Panc1 (cell line): ENCODE data around the gene FAR2. TPM values are rescaled to one million over a fixed set of nuclear protein-coding genes. Genes with fewer than 3 reads are reported as not detected.

ENCODE experiments used
- ATAC-seq: fragments of 200-7000 bp; cut with Tn5 transposase; 2 replicates; pipeline ENCODE4 v1.9.1; 2020; ENCODE audit warnings: mild to moderate bottlenecking, moderate library complexity
- BruUV-seq: library from RNA; stranded (reverse); fragments of 400-500 nt; replicated peaks from 2 replicates; lab custom pipeline; 2021; lab: Mats Ljungman, UMichigan
- CTCF ChIA-PET: fragments of 300-600 bp; sonication (Branson Sonifier 250); formaldehyde crosslinking; loops from one replicate; lab custom pipeline; 2022; ENCODE audit warnings: antibody characterized with exemption; lab: Charles Lee
- POLR2A ChIA-PET: fragments of 300-600 bp; sonication (Branson Sonifier 250); formaldehyde crosslinking; loops from one replicate; lab custom pipeline; 2022; ENCODE audit warnings: antibody characterized with exemption; lab: Charles Lee
- DNase-seq: peaks from one replicate; pipeline ENCODE4 v3.0.0-alpha.2; 2010; ENCODE audit warnings: low read depth, low spot score
- H3K27ac ChIP-seq: 2 replicates; pipeline ENCODE4 v1.5.1; 2011; ENCODE audit warnings: mild to moderate bottlenecking, low read length, inconsistent platforms
- H3K27me3 ChIP-seq: fragments of 200-500 bp; sonication (Bioruptor generic); 2 replicates; pipeline ENCODE4 v1.6.0; 2014; ENCODE audit warnings: low read length, inconsistent platforms; ENCODE audit not compliant: control insufficient read depth, insufficient read depth
- H3K36me3 ChIP-seq: fragments of 200-500 bp; sonication (Bioruptor generic); 2 replicates; pipeline ENCODE4 v1.5.1; 2014; ENCODE audit warnings: inconsistent platforms, mild to moderate bottlenecking, low read length, moderate library complexity; ENCODE audit not compliant: control insufficient read depth, insufficient read depth
- H3K4me1 ChIP-seq: 2 replicates; pipeline ENCODE4 v1.5.1; 2011; ENCODE audit warnings: inconsistent platforms, mild to moderate bottlenecking, low read length, moderate library complexity; ENCODE audit not compliant: control insufficient read depth, insufficient read depth
- H3K4me3 ChIP-seq, 2 experiments: 2 replicates each; pipeline ENCODE4 v1.5.1; 2011 to 2012; ENCODE audit warnings: low read depth in 2 of 2, low read length in 2 of 2, mild to moderate bottlenecking in 2 of 2, inconsistent platforms in 1 of 2, moderate library complexity in 1 of 2
- H3K9me3 ChIP-seq: fragments of 200-500 bp; sonication (Bioruptor generic); 2 replicates; pipeline ENCODE4 v1.5.1; 2014; ENCODE audit warnings: low read depth, mild to moderate bottlenecking, inconsistent platforms, low read length, moderate library complexity; ENCODE audit not compliant: control insufficient read depth, insufficient read depth
- POLR2AphosphoS5 ChIP-seq: IDR thresholded peaks from 2 replicates; pipeline ENCODE4 v1.6.1; 2012; ENCODE audit warnings: mild to moderate bottlenecking, low read depth, low read length, moderate library complexity
- SIN3A ChIP-seq: IDR thresholded peaks from 2 replicates; pipeline ENCODE4 v1.6.1; 2012; ENCODE audit warnings: low read depth, mild to moderate bottlenecking, low read length, moderate library complexity, borderline replicate concordance; ENCODE audit not compliant: insufficient read depth
- TCF7L2 ChIP-seq: IDR thresholded peaks from 2 replicates; pipeline ENCODE4 v1.6.1; 2011; ENCODE audit warnings: mild to moderate bottlenecking, low read depth, low read length, inconsistent platforms
- in situ Hi-C: cut with HindIII; loops from 2 replicates; pipeline ENCODE4 v1.10.0; 2016; ENCODE audit warnings: low sequenced_read_pairs, low pct_unique_long_range_greater_than_20kb
- intact Hi-C: fragments of 100-400 bp; cut with micrococcal nuclease; formaldehyde crosslinking; loops from one replicate; pipeline ENCODE4 v1.10.0; 2022; ENCODE audit not compliant: unreplicated experiment
- total RNA-seq: library from RNA; stranded (reverse); gene quantifications from one replicate; pipeline ENCODE4 v1.2.1, GENCODE V29; 2021; ENCODE audit not compliant: unreplicated experiment
- TF ChIP-seq, protein P1 (sequence below), 2 experiments: IDR thresholded peaks; 2 replicates each; pipeline ENCODE4 v1.6.1; 2011 to 2012; ENCODE audit warnings: low read depth in 2 of 2, control low read depth in 1 of 2, low read length in 1 of 2, mild to moderate bottlenecking in 1 of 2, moderate library complexity in 1 of 2; ENCODE audit not compliant: insufficient read depth in 1 of 2
- TF ChIP-seq, protein P2 (sequence below): fragments of 450-650 bp; IDR thresholded peaks from 2 replicates; pipeline ENCODE4 v1.5.1; 2017; ENCODE audit warnings: mild to moderate bottlenecking

The FAR2 gene
- total RNA-seq, 1 experiment from 2014 or later: 6.2 TPM

DNA sequence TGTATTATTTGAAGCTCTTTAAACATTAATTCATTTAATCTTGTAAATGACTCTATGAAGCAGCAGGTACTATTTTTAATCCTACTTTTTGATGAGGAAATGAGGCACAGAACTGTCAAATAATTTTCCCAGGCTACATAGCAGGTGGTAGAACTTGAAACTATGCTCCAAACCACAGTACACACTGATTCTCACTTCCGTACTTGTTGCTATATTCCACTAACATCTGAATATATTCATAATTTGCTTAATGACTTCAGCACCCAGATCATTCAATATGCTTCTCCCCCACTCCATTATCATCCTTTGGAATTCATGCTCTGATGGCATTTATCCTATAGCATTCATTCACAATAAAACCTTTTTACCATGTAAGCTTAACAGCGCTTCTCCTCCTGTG lies 227.0 kb downstream of the FAR2 start:
- in situ Hi-C loops (no loop called here), intact Hi-C loops (no loop called here)
- ChIA-PET CTCF (no interaction called here), POLR2A (no interaction called here)
- BruUV-seq: no TSS peak
- H3K27me3 ChIP-seq: no peaks in the 10 kb centered on the region
- DNase-seq (no peak), ATAC-seq (no peak)
- H3K36me3 ChIP-seq: peaks cover under 1% of the 10 kb centered on the region; the same call in 1 of the 2 replicates
- H3K27ac ChIP-seq: no peak overlapping the region
- no peak overlapping the region for H3K4me3 ChIP-seq
- peaks cover 8% of the 10 kb centered on the region for H3K4me1 ChIP-seq
- no peaks in the 10 kb centered on the region for H3K9me3 ChIP-seq
- no peak for TF ChIP-seq SIN3A
- TF ChIP-seq, protein P1, sequence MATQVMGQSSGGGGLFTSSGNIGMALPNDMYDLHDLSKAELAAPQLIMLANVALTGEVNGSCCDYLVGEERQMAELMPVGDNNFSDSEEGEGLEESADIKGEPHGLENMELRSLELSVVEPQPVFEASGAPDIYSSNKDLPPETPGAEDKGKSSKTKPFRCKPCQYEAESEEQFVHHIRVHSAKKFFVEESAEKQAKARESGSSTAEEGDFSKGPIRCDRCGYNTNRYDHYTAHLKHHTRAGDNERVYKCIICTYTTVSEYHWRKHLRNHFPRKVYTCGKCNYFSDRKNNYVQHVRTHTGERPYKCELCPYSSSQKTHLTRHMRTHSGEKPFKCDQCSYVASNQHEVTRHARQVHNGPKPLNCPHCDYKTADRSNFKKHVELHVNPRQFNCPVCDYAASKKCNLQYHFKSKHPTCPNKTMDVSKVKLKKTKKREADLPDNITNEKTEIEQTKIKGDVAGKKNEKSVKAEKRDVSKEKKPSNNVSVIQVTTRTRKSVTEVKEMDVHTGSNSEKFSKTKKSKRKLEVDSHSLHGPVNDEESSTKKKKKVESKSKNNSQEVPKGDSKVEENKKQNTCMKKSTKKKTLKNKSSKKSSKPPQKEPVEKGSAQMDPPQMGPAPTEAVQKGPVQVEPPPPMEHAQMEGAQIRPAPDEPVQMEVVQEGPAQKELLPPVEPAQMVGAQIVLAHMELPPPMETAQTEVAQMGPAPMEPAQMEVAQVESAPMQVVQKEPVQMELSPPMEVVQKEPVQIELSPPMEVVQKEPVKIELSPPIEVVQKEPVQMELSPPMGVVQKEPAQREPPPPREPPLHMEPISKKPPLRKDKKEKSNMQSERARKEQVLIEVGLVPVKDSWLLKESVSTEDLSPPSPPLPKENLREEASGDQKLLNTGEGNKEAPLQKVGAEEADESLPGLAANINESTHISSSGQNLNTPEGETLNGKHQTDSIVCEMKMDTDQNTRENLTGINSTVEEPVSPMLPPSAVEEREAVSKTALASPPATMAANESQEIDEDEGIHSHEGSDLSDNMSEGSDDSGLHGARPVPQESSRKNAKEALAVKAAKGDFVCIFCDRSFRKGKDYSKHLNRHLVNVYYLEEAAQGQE (IDR thresholded peaks at IDR 0.05; ENCODE audit: insufficient read depth in 1 of 2, low read depth in 2 of 2, low read length in 1 of 2): no peak
- TF ChIP-seq, protein P2, sequence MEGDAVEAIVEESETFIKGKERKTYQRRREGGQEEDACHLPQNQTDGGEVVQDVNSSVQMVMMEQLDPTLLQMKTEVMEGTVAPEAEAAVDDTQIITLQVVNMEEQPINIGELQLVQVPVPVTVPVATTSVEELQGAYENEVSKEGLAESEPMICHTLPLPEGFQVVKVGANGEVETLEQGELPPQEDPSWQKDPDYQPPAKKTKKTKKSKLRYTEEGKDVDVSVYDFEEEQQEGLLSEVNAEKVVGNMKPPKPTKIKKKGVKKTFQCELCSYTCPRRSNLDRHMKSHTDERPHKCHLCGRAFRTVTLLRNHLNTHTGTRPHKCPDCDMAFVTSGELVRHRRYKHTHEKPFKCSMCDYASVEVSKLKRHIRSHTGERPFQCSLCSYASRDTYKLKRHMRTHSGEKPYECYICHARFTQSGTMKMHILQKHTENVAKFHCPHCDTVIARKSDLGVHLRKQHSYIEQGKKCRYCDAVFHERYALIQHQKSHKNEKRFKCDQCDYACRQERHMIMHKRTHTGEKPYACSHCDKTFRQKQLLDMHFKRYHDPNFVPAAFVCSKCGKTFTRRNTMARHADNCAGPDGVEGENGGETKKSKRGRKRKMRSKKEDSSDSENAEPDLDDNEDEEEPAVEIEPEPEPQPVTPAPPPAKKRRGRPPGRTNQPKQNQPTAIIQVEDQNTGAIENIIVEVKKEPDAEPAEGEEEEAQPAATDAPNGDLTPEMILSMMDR: no peak
- TF ChIP-seq POLR2AphosphoS5: no peak
- TF ChIP-seq TCF7L2: no peak

DNA sequence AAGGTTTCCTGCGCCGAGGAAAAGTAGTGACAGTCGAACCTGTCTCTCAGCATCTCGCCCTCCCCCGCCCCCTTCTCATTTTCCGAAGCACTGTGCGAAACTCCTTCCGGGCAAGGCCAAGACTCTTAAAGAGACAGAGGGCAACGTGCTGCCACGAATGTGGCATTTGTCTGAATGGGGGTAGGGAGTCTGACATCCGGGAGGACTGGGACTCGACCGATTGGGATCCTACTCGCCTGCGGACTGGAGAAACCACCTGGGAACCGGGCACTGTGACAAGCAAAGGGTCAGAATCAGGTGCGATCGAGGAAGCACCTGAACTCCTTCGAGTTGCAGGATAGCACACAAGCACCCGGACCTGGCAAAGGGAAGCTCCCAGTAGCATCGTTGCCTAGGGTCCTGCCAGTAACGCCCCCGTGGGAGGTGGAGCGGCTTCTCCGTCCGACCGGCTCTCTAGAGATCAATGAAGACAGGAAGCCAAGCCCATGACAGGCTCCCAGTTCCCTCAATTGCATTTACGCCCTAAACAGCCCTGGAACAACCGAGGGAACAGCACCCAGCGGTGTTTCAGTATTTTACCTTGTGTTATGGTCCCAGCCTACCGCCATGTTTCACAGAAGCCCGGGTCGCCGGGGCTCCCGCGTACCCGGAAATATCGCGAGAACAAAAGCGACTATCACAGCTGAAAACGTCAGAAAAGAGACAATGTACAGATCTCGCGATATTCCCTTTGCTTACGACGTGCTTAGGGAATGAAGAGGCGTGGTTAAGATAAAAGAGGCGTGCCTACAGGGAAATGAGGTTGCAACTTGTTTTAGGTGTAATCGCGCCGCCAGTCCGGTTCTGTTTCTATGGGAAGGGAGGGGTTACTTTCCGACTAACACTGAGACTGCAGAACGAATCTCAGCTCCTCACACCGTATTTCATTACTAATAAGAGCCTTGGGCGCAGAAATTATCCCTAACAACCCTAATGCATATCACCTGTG lies 231.8 kb downstream of the FAR2 start, which contains the start of gene ERGIC2:
Gene ERGIC2, minus strand, starts transcription at position 637 of the 988 bp plus-strand sequence. CDS start 9,539 bp downstream, outside the sequence.
- BruUV-seq: TSS peak; percentile 79
- TF ChIP-seq POLR2AphosphoS5: peak; percentile 80
- TF ChIP-seq SIN3A: 0 out of 2 replicates have a peak, but pooled peaks have one; percentile 63
- TF ChIP-seq TCF7L2: peak; percentile 64; the same call in 1 of the 2 replicates
- TF ChIP-seq, protein P1 (IDR thresholded peaks at IDR 0.05; ENCODE audit: insufficient read depth in 1 of 2, low read depth in 2 of 2, low read length in 1 of 2): no peak
- TF ChIP-seq, protein P2: no peak
- in situ Hi-C loops: no loop called here
- POLR2A ChIA-PET: interaction anchor here (0.7 kb wide), 2 partner anchors 11 to 267 kb away, joined by 3 read pairs; no protein-coding TSS in a partner anchor
- CTCF ChIA-PET: interaction anchor here (0.6 kb wide), 1 partner anchor 1442 kb away, joined by 11 read pairs; no protein-coding TSS in a partner anchor
- intact Hi-C loops: no loop called here
- Histone ChIP-seq H3K36me3 (no peaks in the 10 kb centered on the region; the same call in 1 of the 2 replicates), H3K9me3 (no peaks in the 10 kb centered on the region), H3K4me1 (peaks cover 8% of the 10 kb centered on the region), H3K27me3 (peaks cover 10% of the 10 kb centered on the region), H3K4me3 (peak within 1 kb of the TSS; percentile 95 to 99), H3K27ac (peak within 1 kb of the TSS; percentile 94)
- DNase-seq (peak; percentile 99), ATAC-seq (peak; percentile 99)
